GM12878 (cell line): ENCODE results near the gene TNFRSF1A.

Experiments used
- CTCF ChIP-seq, 3 experiments: IDR thresholded peaks in 2 of 3; conservative IDR thresholded peaks in 1 of 3; 2 replicates each; pipeline ENCODE4 v1.5.1; 2011; ENCODE audit warnings: low read depth in 3 of 3, low read length in 3 of 3, mild to moderate bottlenecking in 3 of 3, control low read depth in 2 of 3, moderate library complexity in 2 of 3, inconsistent platforms in 1 of 3, mixed read lengths in 1 of 3; ENCODE audit not compliant: control insufficient read depth in 2 of 3, insufficient read depth in 1 of 3; ENCODE audit errors: extremely low read depth in 1 of 3
- IKZF2 ChIP-seq, 2 experiments: fragments of 450-650 bp; IDR thresholded peaks; 2 replicates each; pipeline ENCODE4 v1.6.1; 2017; ENCODE audit warnings: mild to moderate bottlenecking in 2 of 2, moderate library complexity in 2 of 2
- SUZ12 ChIP-seq: fragments of 200-600 bp; sonication (generic); IDR thresholded peaks from one replicate; pipeline ENCODE4 v1.6.1; 2018; ENCODE audit warnings: antibody characterized with exemption, mild to moderate bottlenecking; ENCODE audit not compliant: unreplicated experiment
- TAF1 ChIP-seq: IDR thresholded peaks from 2 replicates; pipeline ENCODE4 v1.6.1; 2011; ENCODE audit warnings: mild to moderate bottlenecking, low read depth, low read length, borderline replicate concordance
- USF2 ChIP-seq: IDR thresholded peaks from 2 replicates; pipeline ENCODE4 v1.6.1; 2011; ENCODE audit warnings: low read depth, low read length, improper control_type of control experiment, borderline replicate concordance
- ZBTB33 ChIP-seq: fragments of 450-650 bp; IDR thresholded peaks from 2 replicates; pipeline ENCODE4 v1.6.1; 2017; ENCODE audit warnings: mild to moderate bottlenecking
- ZNF622 ChIP-seq: fragments of 450-650 bp; IDR thresholded peaks from 2 replicates; pipeline ENCODE4 v1.6.1; 2017; ENCODE audit warnings: mild to moderate bottlenecking, inconsistent platforms

GRCh38 chr12:6386491-6386890, 44.6 kb upstream of the TNFRSF1A start:
- no peak for TF ChIP-seq CTCF (IDR thresholded peaks at IDR 0.05 in 2 of 3, conservative IDR thresholded peaks at IDR 0.05 in 1 of 3; ENCODE audit: control insufficient read depth in 2 of 3, extremely low read depth in 1 of 3, insufficient read depth in 1 of 3, low read depth in 3 of 3, low read length in 3 of 3)
- TF ChIP-seq USF2: no peak
- TF ChIP-seq SUZ12: no peak
- TF ChIP-seq TAF1: no peak
- TF ChIP-seq IKZF2 (IDR thresholded peaks at IDR 0.05): no peak
- no peak for TF ChIP-seq ZNF622
- TF ChIP-seq ZBTB33: no peak
